HG02885 (cell line): ENCODE results near the gene TMEM14B.
A peak's percentile ranks its signal among the peaks of the same experiment; 100 is the strongest.
"Not testable (repeated sequence)": the region's sequence is repeated elsewhere in the genome, so short reads cannot be mapped to it uniquely, and the experiment has no call there.

ENCODE experiments used
- ATAC-seq: cut with Tn5 transposase; IDR thresholded peaks from one replicate; pipeline ENCODE4 v1.9.1; 2021; ENCODE audit warnings: mild to moderate bottlenecking; ENCODE audit not compliant: unreplicated experiment, poor library complexity

Gene TMEM14B

DNA sequence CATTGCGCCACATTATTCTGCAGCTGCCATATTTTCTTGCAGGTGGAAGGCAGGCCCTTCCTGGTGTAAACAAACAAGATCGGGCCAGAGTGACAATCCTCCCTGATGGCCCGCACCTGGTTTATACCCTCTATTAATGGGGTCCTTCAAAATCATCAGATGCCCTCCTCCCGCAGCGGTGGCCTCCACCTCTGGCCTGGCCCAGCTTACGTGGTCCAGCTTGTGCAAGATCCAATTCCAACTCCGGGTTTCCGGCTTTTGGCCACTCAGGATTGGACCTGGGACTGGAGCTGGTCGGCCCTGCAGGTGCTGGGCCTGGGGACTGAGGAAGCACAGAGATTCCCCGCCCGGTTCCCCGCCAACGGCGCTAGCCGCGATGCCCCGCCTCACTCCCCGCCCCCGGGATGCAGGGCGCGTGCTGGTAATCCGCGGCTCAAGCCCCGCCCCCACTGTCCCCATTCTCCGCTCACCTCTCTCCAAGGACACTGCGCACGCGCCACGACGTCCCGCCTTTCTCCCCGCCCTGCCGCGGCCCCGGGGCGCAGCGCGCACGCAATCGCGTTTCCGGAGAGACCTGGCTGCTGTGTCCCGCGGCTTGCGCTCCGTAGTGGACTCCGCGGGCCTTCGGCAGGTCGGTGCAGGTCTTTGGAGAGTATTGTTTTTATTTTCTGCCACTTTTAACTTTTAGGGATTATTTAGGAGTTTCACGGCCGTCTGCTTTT lies at the start of gene TMEM14B:
TMEM14B (plus strand) TSS at position 555 of the 722 bp plus-strand sequence. CDS start 1,441 bp downstream, outside the sequence.
- ATAC-seq, result peak; percentile 97

DNA sequence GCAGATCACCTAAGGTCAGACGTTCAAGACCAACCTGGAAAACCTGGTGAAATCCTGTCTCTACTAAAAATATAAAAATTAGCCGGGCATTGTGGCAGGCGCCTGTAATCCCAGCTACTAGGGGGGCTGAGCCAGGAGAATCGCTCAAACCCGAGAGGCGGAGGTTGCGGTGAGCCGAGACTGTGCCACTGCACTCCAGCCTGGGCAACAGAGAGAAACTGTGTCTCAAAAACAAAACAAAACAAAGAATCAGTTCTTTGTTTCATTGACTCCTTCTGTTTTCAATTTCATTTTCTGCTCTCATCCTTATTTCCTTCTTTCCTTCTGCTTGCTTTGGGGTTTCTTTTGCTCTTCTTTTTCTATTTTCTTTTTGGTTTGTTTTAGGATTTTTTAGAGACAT lies 33.6 kb upstream of the TMEM14B start:
- no peak for ATAC-seq

DNA sequence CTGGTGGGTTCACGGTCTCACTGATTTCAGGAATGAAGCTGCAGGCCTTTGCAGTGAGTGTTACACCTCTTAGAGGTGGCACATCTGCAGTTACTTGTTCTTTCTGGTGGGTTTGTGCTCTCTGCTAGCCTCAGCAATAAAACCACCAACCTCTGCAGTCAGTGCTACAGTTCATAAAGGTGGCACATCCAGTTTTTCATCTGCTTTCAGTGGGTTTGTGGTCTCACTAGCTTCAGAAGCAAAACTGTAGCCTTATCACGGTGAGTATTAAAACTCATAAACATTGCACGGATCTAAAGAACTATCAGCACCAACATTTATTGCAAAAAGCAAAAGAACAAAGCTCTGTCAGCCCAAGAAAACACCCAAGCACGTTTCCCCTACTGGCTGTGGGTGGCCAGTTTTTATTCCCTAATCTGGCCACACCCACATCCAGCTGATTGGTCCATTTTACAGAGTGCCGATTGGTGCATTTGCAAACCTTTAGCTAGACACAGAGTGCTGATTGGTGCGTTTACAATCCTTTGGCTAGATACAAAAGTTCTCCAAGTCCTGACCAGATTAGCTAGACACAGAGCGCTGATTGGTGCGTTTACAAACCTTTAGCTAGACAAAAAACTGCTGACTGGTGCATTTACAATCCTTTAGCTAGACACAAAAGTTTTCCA lies 28.2 kb upstream of the TMEM14B start:
- ATAC-seq, result no peak

DNA sequence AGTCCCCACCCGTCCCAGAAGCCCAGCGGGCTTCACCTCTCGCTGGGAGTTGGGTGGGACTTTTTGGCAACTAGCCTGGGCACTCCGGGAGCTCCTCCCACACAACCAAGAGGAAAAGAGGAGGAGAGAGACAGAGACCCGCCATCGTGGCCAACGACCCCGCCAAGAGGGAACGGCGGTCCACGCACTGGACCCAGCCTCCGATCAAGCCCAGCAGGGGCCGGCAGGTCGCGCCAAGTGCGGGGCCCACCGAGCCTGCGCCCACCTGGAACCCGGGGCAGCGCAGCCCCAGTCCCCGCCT lies 27.7 kb upstream of the TMEM14B start:
- no peak for ATAC-seq

DNA sequence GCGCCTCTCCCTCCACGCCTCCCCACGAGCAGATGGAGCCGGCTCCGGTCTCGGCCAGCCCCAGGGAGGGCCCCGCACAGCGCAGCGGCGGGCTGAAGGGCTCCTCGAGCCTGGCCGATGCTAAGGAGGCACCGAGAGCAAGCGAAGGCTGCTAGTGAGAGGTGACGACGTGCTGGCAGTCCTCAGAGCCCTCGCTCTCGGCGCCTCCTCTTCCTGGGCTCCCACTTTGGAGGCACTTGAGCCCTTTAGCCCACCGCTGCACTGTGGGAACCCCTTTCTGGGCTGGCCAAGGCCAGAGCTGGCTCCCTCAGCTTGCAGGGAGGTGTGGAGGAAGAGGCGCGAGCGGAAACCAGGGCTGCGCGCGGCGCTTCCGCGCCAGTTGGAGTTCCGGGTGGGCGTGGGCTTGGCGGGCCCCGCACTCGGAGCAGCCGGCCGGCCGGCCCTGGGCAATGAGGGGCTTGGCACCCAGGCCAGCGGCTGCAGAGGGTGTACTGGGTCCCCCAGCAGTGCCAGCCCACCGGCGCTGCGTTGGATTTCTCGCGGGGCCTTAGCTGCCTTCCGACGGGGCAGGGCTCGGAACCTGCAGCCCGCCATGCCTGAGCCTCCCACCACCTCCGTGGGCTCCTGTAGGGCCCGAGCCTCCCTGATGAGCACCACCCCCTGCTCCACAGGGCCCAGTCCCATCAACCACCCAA lies 27.2 kb upstream of the TMEM14B start:
- ATAC-seq, result peak; percentile 29

DNA sequence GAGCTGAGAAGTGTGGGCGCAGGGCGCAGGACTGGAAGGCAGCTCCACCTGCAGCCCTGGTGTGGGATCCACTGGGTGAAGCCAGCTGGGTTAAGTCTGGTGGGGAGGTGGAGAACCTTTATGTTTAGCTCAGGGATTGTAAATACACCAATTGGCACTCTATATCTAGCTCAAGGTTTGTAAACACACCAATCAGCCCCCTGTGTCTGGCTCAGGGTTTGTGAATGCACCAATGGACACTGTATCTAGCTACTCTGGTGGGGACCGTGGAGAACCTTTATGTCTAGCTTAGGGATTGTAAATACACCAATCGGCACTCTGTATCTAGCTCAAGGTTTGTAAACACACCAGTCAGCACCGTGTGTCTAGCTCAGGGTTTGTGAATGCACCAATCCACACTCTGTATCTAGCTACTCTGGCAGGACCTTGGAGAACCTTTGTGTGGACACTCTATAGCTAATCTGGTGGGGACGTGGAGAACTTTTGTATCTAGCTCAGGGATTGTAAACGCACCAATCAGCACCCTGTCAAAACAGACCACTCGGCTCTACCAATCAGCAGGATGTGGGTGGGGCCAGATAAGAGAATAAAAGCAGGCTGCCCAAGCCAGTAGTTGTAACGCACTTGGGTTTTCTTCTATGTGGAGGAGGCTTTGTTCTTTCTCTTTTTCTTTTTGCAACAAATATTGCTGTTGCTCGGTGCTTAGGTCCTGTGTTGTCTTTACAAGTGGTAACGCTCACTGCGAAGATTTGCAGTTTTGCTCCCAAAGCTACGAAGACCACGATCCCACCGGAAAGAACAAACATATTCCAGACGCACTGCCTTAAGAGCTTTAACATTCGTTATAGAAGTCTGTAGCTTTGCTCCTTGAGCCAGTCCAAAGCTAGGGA lies 26.4 kb upstream of the TMEM14B start:
- not testable (repeated sequence) for ATAC-seq

DNA sequence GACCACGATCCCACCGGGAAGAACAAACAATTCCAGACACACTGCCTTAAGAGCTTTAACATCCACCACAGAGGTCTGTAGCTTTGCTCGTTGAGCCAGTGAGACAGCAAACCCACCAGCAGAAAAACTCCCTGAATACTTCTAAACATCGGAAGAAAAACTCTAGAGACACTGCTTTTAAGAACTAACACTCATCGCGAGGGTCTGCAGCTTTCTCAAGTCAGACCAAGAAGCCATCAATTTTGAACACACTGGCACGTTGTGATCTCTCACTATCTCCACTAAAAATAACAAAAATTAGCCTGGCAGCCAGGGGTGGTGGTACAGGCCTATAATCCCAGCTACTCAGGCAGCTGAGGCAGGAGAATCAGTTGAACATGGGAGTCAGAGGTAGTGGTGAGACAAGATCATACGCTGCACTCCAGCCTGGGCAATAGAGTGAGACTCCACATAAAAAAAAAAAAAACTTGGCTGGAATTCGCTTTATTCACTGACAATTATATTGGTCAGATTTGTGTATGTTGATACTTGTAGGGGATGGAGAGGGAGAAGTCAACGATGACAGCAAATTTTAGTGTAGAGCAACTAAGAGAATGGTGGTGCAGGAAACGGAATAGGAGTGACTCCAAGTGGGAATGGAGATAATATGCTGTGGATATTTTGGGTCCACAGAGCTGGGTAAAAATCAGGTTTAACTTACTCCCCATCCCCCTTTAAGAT lies 25.6 kb upstream of the TMEM14B start:
- ATAC-seq, result no peak

DNA sequence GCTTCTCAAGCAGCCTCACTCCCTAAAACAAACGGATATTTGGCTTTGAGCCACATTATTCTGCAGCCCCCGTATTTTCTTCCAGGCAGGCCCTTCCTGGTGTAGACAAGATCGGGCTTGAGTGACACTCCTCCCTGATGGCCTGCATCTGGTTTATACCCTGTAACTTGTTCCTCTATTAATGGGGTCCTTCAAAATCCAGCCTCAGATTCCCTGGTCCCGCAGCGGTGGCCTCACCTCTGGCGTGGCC lies 25.1 kb upstream of the TMEM14B start:
- no peak for ATAC-seq

DNA sequence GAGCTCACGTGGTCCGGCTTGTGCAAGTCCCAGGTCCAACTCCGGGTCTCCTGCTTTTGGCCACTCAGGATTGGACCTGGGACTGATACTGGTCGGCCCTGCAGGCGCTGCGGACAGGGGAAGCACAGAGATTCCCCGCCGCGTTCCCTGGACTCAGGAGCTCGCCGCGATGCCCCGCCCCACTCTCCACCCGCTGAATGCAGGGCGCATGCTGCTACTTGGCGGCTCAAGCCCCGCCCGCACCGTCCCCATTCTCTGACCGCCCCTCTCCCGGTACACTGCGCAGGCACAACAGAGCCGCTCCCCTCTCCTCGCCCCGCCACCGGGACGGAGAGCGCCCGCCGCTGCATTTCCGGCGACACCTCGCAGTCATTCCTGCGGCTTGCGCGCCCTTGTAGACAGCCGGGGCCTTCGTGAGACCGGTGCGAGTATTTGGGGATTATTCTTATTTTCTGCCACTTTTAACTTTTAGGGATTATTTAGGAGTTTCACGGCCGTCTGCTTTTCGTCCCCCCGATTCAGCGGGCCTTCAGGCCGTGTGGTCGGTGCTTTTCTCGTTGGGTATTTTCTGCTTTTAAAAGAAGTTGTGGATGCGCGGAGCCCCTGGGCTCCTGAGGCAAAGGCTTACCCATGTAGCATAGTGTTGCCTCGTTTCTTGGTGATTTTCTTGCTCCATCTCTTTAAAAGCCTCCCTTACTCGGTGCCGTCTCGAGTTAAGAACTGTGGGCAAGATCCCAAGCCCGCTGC lies 24.6 kb upstream of the TMEM14B start, which contains the start of gene TMEM14C:
TMEM14C (plus strand) TSS at position 251 of the 747 bp plus-strand sequence. CDS start 1,544 bp downstream, outside the sequence.
- peak; percentile 94 for ATAC-seq

DNA sequence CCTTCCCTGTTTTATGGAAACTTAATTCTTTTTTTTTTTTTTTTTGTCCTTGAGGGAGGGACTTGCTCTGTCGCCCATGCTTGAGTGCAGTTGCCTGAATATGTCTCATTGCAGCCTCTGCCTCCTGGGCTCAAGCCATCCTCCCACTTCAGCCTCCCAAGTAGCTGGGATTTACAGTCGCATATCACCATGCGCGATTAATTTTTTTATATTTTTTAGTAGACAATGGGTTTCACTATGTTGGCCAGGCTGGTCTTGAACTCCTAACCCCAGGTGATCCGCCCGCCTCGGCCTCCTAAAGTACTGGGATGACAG lies 24.1 kb upstream of the TMEM14B start:
- no peak for ATAC-seq

DNA sequence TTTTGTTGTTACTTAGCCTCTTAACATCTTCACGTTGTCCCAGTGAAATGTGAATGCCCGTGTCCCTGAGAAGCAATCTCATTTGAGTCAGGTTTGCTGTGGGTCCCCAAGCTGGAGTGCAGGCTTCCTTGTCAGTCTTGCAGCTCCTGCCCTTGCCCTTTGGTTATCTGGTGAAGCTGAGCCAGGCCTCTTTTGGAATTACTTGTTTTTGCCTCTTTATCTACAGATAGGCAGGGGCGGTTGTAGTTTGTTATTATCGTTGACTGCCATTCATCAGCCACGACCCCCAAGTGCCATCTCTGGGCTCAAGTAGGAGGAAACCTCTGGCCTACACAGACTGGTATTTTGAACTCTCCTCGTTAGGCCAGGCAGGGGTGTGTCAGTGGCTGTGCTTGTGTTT lies 22.6 kb upstream of the TMEM14B start:
- ATAC-seq, result no peak

DNA sequence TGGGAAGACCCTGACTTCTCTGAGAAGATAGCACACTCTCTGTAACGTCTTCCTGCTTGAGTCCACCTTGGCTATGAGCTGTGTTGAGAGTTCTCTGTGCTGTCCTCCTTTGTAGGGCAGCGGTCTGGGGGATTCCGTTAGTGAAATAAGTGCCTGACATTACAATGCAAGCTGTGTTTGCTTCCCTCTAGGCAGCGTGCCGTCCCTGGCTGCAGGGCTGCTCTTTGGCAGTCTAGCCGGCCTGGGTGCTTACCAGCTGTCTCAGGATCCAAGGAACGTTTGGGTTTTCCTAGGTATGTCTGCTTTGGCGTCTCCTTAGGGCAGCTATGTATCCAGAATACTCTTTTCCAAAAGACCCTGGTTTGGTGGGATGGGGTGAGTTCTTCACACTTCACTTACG lies 21.9 kb upstream of the TMEM14B start:
- ATAC-seq, result no peak

DNA sequence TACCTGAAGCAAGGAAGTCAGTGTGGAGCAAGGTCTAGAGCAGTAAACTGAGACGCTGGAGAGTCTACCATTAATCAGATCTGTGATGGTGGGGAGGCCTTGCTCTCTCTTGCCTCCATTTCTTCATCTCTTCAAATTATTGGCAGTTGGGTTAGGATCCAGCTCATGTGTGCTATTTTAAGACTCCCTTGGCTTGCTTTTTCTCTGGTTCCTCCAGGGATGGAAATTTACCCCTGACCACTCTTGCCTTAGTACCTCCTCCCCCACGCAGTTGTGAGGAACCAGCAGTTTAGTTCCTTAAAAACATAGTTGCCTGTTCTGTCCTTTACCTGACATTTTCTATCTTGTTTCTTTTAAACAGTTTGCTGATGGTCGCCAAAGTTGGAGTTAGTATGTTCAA lies 17.4 kb upstream of the TMEM14B start:
- no peak for ATAC-seq

DNA sequence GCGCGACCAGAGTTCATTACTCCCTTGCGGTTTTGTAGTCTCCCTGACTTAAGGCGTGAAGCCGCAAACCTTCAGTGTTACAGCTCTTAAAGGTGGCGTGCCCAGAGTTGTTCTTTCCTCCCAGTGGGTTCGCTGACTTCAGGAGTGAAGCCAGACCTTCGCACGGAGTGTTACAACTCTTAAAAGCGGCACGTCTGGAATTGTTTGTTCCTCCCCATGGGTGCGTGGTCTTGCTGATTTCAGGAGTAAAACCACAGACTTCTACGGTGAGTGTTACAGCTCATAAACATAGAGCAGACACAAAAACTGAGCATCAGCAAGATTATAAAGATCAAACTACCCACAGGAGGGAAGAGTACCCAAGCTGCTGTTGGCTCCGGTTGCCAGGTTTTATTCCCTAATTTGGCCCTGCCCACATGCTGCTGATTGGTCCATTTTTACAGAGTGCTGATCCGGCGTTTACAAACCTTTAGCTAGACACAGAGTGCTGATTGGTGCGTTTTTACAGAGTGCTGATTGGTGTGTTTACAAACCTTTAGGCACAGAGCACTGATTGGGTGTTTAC lies 14.4 kb upstream of the TMEM14B start:
- ATAC-seq, result no peak

DNA sequence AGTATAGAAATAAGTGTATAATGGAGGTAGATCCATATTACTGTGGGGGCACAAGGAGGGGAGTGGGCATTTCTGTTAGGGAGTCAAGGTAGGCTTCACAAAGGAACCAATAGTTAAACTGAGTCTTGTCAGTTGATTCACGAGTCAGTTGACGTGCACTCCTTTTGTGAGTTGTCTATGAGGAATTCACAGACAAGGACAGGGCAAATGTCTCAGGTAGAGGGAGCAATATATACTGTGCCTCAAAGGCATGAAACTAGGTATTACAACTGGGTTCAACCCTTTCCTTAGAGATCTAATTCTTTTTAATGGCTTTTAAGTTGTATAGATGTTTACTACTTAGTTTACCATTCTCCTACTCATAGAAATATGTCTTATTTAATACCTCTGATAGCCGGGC lies 13.7 kb upstream of the TMEM14B start:
- ATAC-seq, result no peak

DNA sequence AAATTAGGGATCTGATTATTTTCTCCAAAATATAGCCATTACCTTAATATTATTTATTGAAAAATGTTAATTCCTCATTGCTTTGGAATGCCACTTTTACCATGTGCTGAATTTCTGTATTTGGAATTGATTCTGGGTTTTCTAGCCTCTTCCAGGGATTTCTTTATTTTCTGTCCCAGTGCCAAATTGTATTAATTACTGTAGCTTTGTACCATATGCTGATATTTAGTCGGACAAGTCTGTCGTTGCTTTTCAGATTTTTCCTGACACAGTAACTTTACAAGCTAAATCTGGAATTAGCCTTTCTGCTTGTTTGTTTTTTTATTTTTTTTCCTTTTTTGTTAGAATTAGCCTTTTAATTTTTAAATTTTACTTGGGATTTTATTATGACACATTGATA lies 10.9 kb upstream of the TMEM14B start:
- no peak for ATAC-seq

DNA sequence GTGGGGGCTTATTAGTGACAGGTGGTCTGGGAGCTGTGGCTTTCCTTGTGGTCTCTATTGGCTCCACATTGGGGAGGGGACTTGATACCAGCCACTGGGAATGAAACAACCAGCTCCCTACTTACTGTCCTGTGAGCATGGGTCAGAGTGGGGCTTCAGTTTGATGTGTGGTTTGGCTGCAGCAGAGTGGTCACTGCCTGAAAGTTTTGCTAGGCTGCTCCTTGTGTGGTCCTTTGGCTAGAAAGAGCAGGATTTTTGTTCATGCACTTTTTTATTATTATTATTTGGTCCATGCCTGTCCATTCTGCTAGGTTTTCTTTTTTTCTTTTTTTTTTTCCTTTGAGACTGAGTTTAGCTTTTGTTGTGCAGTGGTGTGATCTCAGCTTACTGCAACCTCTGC lies 7.5 kb upstream of the TMEM14B start:
- no peak for ATAC-seq

DNA sequence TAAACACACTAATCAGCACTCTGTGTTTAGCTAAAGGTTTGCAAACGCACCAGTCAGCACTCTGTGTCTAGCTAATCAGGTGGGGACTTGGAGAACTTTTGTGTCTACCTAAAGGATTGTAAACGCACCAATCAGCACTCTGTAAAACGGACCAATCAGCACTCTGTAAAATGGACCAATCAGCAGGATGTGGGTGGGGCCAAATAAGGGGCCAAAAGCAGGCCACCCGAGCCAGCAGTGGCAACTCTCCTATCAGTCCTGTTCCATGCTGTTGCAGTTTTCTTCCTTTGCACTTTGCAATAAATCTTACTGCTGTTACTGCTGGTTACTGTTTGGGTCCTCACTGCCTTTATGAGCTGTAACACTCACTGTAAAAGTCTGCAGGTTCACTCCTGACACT lies 6.0 kb upstream of the TMEM14B start:
- not testable (repeated sequence) for ATAC-seq

DNA sequence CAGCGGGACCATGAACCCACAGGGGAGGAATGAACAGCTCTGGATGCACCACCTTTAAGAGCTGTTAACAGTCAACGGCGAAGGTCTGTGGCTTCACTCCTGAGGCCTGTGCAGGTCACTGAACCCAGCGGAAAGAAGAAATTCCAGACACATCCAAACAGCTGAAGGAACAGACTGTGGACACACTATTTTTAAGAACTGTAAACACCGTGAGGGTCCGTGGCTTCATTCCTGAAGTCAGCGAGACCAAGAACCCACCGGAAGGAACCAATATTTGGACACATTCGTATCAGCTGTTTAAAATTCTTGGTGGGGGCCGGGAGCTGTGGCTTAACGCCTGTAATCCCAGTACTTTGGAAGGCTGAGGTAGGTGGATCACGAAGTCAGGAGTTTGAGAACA lies 5.4 kb upstream of the TMEM14B start:
- no peak for ATAC-seq
